Central memory CD4-positive, alpha-beta T cell (primary cell): Measurements from ENCODE around the gene ADAM30.
"Not testable (repeated sequence)": the region's sequence is repeated elsewhere in the genome, so short reads cannot be mapped to it uniquely, and the experiment has no call there.

ENCODE experiments used
- DNase-seq: peaks from one replicate; pipeline ENCODE4 v3.0.0; 2022

The ADAM30 gene

GRCh38 chr1:119873135-119874015 lies 22.9 kb downstream of the ADAM30 start:
- DNase-seq: no peak

GRCh38 chr1:119871881-119872280 lies 24.4 kb downstream of the ADAM30 start:
- no peak for DNase-seq

GRCh38 chr1:119870917-119871596 lies 25.3 kb downstream of the ADAM30 start:
- DNase-seq: peak; percentile 5

GRCh38 chr1:119869995-119870394 lies 26.3 kb downstream of the ADAM30 start:
- no peak for DNase-seq

- no peak for DNase-seq
Observed at GRCh38 chr1:119868176-119868575, 28.1 kb downstream of the ADAM30 start.

- no peak for DNase-seq
Observed at GRCh38 chr1:119866451-119866850, 29.9 kb downstream of the ADAM30 start.

GRCh38 chr1:119865627-119866026 lies 30.7 kb downstream of the ADAM30 start:
- no peak for DNase-seq

GRCh38 chr1:119862276-119862675 lies 34.0 kb downstream of the ADAM30 start:
- DNase-seq: no peak

GRCh38 chr1:119861547-119861946 lies 34.8 kb downstream of the ADAM30 start:
- DNase-seq: no peak

GRCh38 chr1:119859647-119860046 lies 36.7 kb downstream of the ADAM30 start:
- no peak for DNase-seq

GRCh38 chr1:119858556-119859214 lies 37.6 kb downstream of the ADAM30 start:
- DNase-seq: not testable (repeated sequence)

- DNase-seq: no peak
Observed at GRCh38 chr1:119858126-119858525, 38.2 kb downstream of the ADAM30 start.

GRCh38 chr1:119853155-119853554 lies 43.2 kb downstream of the ADAM30 start:
- no peak for DNase-seq

- not testable (repeated sequence) for DNase-seq
Observed at GRCh38 chr1:119844206-119844605, 52.1 kb downstream of the ADAM30 start.
